GM12891 (cell line): ENCODE data around the gene FYB1.

Experiments
- POLR2A ChIP-seq: IDR thresholded peaks from 2 replicates; pipeline ENCODE4 v1.6.1; 2011; ENCODE audit warnings: low read depth, low read length, control low read depth
- POLR2AphosphoS5 ChIP-seq: IDR thresholded peaks from 2 replicates; pipeline ENCODE4 v1.6.1; 2011; ENCODE audit warnings: low read depth, low read length, control low read depth
- TAF1 ChIP-seq: IDR thresholded peaks from 2 replicates; pipeline ENCODE4 v1.6.1; 2011; ENCODE audit warnings: low read depth, low read length, control low read depth

GRCh38 chr5:39158127-39158593 lies 61.2 kb downstream of the FYB1 start:
- TF ChIP-seq POLR2AphosphoS5 (no peak), POLR2A (no peak), TAF1 (no peak)
